Stimulated activated CD4-positive, alpha-beta T cell treated with anti-CD3 and anti-CD28 coated beads, Interleukin-15, amount 100 ng/mL, for 1 hour (primary cell): ENCODE results near the gene SURF2.

Experiments used
- DNase-seq, 2 donors: peaks; one replicate each; pipeline ENCODE4 v3.0.0-alpha.2; 2020; ENCODE audit warnings: low read depth in 1 of 2, low spot score in 1 of 2

The SURF2 gene

GRCh38 chr9:133335924-133336811 lies 20.2 kb upstream of the SURF2 start, which contains the start of gene SURF6:
TSS of gene SURF6 (minus strand) at chr9:133336188. CDS start at chr9:133336132, 56 bp downstream.
- peak; percentile 85 to 94 for DNase-seq

GRCh38 chr9:133339641-133340040 lies 16.7 kb upstream of the SURF2 start:
- no peak for DNase-seq

DNA sequence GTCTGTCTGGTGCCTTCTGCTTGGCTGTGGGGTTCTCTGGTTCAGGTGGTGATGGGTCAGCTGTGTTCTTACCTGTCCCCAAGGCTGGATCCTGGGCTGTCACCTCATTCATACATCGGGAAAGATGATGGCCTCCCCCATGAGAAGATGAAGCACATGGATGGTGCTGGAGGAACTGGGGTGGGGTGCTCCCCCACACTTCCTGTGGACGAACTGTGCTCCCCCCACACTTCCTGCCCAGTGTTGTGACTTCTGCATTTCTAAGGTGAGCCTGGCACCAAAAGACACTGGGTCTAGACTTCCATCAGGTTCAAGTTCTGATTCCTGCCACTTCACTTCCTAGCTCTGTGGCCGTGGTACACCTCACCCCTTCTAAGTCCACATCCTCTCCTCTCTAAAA lies 16.1 kb upstream of the SURF2 start:
- no peak for DNase-seq

- no peak for DNase-seq
Measured at GRCh38 chr9:133340916-133341315, 15.4 kb upstream of the SURF2 start.

- DNase-seq: no peak
Measured at GRCh38 chr9:133341369-133342068, 14.8 kb upstream of the SURF2 start.

GRCh38 chr9:133342069-133342406 lies 14.3 kb upstream of the SURF2 start:
- no peak for DNase-seq

- no peak for DNase-seq
Measured at GRCh38 chr9:133342570-133342969, 13.8 kb upstream of the SURF2 start.

DNA sequence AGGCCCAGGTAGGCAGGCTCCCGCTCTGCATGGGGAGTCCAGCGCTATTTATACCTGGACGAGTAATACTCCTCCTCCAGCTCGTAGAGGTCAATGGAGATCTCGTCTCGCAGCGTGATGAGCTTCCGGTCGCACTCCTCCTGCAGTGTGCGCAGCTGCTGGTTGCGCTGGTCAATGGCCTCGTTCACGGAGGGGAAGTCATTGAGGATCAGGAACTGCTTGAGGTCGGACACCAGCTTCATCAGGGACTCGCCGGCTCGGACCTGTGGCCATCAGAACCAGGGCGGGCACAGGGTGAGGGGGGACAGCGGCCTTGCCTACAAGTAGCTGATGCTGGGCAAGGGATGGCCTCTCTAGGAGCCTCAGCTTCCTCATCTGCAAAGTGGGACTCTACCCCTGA lies 12.3 kb upstream of the SURF2 start:
- no peak for DNase-seq

DNA sequence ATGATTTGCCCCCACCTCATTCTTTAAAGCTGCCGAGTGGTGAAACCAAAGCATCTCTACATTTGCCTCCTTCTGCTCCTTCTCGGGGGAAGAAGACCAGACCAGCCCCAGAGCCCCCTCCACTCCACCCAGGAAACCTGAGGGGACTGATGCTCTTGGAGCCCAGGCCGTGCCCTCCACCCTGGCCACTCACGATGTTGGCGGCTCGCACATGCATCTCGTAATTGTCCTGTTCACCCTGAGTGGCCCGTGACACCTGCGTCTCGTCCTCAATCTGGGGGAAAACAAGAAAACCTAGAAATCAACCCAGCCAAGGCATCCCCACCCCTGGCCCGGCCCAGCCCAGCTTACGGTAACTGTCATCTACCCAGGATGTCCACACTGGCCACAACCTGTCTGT lies 11.4 kb upstream of the SURF2 start:
- DNase-seq: no peak

DNA sequence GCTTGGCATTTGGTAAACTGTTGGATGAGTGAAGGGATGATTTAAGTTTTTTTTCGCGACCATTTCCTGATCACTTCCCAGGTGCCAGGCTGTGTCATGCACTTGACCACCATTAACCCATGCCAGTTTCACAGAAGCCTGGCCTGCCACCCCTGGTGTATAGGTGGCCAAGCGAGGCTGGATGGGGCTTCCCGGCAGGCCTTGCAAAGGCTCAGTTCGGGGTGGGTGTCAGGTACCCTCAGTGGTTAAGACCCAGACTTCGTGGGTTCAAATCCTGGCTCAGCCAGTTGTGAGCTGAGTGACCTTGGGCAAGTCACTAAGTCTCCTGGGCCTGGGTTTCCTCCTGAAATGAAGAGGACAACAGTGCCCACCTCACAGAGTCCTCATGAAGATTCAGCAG lies 10.8 kb upstream of the SURF2 start:
- no peak for DNase-seq

DNA sequence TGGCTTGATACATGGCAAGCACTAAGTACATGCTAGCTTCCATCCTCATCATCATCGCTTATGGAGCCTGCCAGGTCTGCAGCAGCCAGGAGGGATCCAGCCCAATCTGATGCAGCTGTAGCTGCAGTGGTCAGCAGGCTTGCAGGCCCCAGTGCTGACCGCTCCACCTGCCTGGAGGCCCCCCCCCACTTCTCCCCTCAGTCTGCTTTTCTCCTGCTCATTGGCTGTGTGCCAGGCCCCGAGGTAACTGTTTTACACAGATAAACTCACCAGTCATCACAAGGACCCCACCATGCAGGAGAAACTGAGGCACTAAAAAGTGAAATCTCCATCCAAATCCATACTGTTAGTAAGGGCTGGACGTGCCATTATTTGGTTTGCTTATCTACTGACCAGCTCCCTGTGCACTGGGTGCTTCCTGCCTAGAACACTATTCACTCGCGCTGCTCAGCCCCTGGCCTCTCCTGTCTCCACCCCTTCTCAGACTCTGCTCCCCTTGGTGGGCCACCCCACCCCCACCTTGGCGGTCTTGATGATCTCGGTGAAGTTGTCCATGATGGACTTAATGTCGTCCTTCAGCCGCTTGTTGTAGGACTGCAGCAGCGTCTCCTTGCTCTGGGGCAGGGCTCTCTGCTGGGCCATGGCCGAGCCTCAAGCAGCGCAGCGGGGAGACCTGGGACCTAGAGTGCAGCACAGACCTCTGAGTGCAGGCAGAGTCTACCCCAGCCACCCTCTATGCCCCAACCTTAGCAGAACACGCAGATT lies 10.1 kb upstream of the SURF2 start:
- DNase-seq: no peak

- no peak for DNase-seq
Measured at GRCh38 chr9:133347515-133347984, 8.8 kb upstream of the SURF2 start.

- peak; percentile 78 to 82 for DNase-seq
Measured at GRCh38 chr9:133347985-133348717, 8.2 kb upstream of the SURF2 start, which contains the start of the genes MED22 and RPL7A. TSS of gene MED22 (minus strand) at chr9:133348131. CDS start at chr9:133346662, 1,469 bp downstream. TSS of gene RPL7A (plus strand) at chr9:133348218. CDS start at chr9:133348244, 26 bp downstream.

GRCh38 chr9:133348718-133349573 lies 7.4 kb upstream of the SURF2 start:
- no peak for DNase-seq

- DNase-seq: no peak
Measured at GRCh38 chr9:133349965-133350616, 6.3 kb upstream of the SURF2 start.

DNA sequence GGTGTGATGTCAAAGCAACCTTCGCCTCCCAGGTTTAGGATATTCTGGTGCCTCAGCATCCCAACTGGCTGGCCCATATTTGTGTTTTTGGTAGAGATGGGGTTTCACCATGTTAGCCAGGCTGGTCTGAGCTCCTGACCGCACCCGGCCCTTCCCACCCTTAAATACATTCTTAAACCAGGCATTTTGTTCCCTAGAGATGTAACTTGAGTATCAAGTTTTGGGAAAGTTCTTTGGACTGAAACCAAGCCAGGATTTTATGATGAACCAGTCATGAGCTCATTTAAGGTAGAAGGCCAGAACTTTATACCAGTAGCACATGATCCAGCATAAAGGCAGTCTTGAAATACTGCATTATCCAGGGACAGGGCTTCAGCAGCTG lies 4.8 kb upstream of the SURF2 start:
- DNase-seq: no peak

DNA sequence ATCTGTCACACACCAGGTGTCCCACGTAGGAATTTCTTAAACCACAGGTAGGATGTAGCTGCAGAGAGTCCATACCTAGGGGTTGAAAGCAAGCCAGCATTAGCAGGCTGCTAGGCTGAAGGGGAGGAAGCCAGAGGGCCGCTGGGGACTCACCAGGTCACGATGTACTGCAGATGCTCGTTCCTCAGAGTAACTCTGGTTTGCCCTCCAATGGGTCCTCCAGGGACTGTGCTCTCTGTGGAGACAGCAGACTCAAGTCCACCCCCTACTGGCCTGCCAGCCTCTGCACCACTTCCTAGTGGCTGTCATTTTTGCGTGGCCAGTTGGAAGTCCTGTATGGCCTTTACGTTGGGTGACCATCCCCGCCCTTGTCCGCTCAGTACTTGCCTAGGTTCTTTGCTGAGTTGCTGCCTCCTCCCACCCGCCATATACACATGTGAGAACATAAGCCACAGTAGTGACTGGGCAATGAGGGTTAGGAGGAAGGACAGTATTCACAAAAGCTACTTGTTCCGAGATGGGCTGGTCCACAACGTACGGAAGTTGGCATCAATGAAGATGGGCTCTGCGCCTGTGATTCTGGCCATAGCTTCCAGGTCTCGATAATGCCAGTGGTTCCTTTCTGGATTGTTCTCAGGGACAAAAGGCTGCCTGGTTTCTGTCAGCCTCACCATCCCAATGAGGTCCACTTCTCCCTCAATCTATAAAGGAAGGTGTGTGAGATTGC lies 4.3 kb upstream of the SURF2 start:
- DNase-seq: no peak

GRCh38 chr9:133352635-133353340 lies 3.6 kb upstream of the SURF2 start:
- DNase-seq: no peak
